Tibial nerve (tissue), 4 donors: ENCODE data around the gene FSCN2.

Experiments used
- CTCF ChIP-seq, 5 experiments: fragments of 200-600 bp in 3 of 5; fragments of 450-650 bp in 2 of 5; sonication (generic) in 3 of 5; IDR thresholded peaks; one replicate each; pipeline ENCODE4 v1.5.1; 2016 to 2019; ENCODE audit warnings: antibody characterized with exemption in 5 of 5, mild to moderate bottlenecking in 3 of 5, moderate library complexity in 2 of 5
- EP300 ChIP-seq, 2 donors: sonication (generic); formaldehyde crosslinking; IDR thresholded peaks; one replicate each; pipeline ENCODE4 v1.6.1; 2017; ENCODE audit warnings: antibody characterized with exemption in 2 of 2, mild to moderate bottlenecking in 1 of 2
- POLR2A ChIP-seq, 2 donors: fragments of 450-650 bp; IDR thresholded peaks; one replicate each; pipeline ENCODE4 v1.6.1; 2017; ENCODE audit warnings: antibody characterized with exemption in 2 of 2, mild to moderate bottlenecking in 2 of 2, moderate library complexity in 2 of 2

DNA sequence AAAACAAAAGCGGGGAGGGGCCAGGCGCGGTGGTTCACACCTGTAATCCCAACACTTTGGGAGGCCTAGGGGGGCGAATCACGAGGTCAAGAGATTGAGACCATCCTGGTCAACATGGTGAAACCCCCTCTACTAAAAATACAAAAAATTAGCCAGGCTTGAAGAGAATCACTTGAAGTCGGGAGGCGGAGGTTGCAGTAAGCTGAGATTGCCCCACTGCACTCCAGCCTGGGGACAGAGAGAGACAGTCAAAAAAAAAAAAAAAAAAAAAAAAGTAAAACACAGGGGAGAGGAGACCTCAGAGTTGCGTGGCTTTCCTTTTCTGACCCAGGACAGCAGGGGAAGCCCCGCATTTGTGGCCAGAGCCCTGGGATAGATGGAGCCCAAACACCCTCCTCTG is 35.5 kb upstream of the FSCN2 start:
- TF ChIP-seq CTCF (IDR thresholded peaks at IDR 0.05): no peak
- TF ChIP-seq EP300 (IDR thresholded peaks at IDR 0.05): no peak
- TF ChIP-seq POLR2A (IDR thresholded peaks at IDR 0.05): no peak
